HG03025 (cell line): Measurements from ENCODE around the gene KCNAB1.

Experiments
- ATAC-seq: cut with Tn5 transposase; IDR thresholded peaks from one replicate; pipeline ENCODE4 v1.9.1; 2021; ENCODE audit warnings: mild to moderate bottlenecking, moderate library complexity; ENCODE audit not compliant: unreplicated experiment, low FRiP score

KCNAB1 gene

DNA sequence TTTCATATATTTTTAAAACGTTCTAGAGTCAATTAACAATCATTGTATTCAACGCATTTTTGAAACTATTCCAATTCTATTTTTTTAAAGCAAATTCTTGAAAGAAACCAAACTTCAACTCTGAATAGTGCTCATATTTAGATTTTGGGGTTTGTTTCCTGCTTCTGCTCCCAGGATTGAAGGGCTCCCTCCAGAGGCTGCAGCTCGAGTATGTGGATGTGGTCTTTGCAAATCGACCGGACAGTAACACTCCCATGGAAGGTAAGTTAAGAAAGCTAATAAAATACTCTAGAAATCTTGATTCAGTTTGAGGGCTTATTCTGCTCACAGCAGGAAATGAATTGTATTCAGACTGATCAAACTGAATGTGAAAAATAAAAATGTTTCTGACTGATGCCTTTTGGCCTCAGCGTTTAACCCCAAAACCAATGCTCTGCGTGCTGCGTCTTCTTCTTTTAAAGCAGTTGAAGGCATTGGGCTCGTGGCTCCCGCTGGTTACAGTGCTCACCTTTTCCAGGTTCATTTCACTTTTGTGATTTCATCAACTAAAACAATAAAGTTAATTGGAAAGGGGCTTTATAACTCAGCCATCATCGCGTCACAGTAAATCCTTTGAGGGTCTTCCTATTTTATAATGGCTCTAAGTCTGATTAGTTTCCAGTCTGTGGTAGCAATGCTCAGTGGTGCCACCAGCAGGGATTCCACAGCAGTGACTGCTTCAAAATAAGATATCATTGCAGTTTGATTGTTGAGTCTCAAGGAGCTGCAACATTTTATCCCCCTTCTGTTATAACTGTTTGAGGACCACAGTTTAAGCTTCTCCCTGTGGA is 354.4 kb downstream of the KCNAB1 start:
- ATAC-seq, result no peak

DNA sequence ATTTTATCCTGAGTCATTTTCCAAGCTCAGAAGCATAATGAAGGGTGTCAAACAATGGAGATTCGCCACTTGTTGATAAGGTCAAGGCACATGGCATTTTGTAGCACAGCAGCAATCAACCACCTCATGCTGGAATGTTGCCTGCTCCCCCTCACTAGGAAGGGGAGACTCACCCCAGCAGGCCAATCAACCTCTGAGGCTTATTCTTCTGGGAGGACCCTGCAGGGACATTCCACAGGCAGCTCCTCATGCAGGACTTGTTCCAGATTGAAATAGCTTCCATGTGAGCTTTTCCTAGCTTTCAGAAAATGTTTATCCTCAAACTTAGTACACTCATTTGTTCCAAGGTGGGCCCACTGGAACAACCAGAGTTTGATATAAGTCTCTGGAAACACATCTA is 356.9 kb downstream of the KCNAB1 start:
- no peak for ATAC-seq

DNA sequence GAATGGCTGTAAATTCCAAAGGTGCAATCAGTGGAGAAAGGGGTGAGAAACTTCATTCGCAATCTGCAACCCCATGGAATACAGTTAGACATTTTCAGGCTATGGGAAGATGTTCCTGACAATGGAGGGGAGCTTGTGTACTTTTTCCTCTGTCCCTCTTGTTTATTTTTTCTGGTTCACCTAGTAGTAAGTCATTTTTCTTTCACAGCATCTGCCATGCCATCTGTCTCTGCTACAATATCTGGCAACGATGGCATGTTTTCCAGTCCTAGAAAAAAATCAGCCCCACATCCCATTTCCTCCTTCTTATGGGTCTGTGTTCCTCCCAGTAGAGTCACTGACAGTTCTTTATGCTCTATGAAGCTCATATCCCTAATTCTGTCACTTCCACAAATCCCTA is 358.5 kb downstream of the KCNAB1 start:
- no peak for ATAC-seq

DNA sequence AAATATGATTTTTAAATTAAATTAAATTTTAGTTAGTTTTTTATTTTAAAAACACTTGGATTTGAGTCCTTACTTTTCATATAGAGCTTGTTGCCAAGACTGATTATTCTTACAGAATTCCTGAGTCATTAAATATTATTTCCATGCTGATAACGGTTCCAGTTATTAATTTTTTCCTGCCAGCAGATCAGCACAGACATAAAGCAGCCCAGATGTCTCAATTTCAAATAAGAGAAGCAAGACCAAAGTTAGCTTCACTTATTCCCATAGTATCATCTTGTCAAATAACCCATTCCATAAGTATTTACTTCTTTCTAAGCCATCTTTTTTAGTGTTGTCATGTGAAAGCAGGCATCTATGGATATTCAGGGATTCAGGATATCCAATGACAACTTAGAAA is 359.2 kb downstream of the KCNAB1 start:
- no peak for ATAC-seq

DNA sequence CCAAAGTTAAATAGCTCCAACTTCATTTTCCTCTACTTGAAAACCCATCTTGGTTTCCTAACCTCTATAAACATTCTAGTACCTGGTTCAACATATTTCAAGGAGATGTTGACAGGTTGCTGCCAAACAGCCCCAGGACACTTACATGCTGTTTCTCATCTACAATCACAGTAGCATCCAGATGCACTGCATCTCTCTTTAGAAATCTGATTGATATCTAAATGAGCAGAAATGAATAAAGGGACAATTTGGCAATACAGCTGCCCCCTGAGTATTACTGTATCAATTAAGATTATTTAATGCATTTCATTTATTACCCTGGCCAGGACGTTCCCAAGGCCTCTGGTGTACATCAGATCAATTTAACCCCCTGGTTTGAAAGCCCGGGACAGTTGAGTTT is 360.6 kb downstream of the KCNAB1 start:
- no peak for ATAC-seq

DNA sequence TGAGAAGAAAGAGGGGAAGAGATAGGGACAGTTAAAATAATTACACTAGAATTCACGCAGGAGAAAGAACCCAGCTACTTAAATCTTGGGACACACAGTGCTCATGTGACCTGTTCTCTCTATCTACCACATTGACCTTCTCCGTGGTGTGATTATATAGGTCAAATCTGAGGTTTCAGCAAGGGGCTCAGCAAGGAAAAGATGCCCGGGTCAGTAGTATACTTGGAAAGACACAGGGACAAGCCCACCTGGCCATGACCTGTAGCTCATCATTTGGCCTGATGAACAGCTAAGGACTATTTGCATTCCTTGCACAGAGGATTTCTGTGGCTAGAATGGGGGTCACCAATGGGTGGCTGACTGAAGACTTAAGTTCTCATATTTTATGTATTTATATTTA is 362.6 kb downstream of the KCNAB1 start:
- ATAC-seq, result no peak

DNA sequence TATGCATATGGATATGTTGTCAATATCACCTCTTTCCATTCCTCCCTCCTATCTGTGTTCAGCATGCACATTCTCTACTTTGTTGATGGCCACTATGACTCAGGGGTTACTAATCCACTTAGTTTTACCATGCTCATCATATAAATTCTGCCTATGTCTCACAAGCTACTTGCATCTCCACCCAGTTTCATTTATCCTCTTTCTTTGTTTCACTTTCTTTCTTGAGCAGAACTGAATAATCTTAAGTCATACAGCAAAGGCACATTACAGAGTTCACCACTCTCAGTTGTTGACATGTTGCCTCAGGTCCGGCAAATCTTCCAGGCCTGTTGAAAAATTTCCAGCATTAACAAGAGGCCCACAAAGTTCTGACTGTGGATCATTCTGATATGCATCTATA is 363.0 kb downstream of the KCNAB1 start:
- peak; percentile 73 for ATAC-seq

DNA sequence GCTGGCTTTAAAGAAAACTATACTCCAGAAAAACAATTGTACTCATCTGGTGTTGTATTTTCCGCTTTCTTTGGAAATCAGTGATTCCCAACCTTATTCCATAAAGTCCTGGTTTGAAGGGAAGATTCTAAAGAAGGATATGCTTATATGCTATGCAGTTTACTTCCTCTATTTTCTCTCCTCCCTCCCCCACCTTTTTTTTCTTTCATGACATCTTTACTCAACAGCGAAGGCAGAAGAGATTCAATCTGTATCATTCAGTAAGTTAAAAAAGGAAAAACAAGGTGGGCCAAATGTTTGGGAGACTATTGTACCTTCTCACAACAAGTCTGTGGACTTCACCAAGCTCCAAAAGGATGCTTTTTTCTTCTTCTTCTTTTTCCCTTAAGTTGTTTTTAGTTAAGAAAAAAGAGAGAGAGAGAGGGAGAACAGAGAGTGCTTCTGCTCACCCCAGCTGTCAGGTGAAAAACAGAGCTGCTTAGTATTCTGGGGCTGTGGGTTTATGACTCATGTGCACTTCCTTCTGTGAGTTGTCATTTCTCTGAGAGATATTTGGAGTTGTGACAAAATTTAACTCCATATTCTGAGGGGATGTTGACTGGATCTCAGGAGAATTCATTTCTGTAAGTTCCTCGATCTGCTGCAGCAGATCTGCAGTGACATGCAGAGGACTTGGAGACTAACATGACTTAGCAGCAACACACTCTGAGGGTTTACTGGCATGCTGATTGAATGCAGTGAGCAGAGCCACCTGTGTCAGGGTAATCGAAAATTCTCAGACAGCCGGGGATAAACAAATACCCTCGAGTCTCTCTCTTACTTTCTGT is 363.8 kb downstream of the KCNAB1 start:
- ATAC-seq, result peak; percentile 84

DNA sequence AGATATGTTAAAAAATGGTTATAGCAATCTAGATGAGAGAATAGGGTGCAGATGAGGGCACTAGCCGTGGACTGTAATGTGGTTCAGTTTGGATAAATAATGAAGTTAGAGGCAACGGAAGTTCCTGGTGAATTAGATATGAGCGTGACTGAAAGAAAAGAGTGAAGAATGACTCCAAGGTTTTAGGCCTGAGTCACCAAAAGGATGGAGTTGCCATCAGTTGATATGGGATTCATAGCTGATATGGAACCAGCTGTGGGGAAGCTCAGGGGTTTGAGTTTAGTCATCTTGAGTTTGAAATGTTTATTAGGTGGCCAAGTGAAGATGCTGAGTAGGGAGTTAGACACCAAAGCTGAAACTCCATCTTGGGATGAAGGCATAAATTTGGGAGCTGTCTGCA is 368.4 kb downstream of the KCNAB1 start:
- ATAC-seq, result no peak

DNA sequence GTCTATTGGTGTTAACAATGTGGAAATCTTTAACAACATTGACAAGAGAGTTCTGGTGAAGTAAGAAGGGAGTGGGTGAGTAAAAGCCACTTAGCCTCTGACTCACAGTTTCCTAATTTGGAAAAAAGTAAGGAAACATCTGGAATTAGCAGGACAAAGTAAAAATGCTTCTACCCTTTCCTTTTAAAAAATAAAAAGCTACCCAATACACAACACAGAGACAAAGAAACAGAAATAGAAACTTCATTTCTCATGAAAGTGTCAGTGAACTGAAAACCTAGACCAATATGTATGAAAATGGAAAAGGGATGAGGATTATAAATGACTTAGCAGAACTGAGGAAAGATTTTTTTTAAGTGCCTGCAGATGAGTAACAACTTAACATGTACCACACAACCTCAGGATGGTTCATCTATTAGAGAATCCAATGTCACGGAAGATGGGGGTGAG is 369.1 kb downstream of the KCNAB1 start:
- no peak for ATAC-seq

DNA sequence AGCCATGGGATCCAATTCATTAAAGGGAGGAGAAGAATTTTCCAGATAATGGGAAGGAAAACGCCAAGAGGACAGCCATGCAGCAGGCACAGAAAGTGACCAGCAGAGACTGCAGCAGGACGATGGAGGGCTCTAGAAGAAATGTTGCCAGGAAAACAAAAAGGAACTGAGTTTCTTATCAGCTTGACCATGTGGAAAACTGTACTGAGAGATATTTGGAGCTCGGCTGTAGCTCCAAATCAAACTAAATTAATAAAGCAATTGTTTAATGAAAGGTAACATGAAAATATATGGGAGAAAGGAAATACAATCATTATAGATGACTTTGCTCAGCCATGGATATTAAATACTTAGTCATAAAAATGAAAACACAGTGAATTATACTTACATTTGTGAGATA is 370.8 kb downstream of the KCNAB1 start:
- ATAC-seq, result no peak

DNA sequence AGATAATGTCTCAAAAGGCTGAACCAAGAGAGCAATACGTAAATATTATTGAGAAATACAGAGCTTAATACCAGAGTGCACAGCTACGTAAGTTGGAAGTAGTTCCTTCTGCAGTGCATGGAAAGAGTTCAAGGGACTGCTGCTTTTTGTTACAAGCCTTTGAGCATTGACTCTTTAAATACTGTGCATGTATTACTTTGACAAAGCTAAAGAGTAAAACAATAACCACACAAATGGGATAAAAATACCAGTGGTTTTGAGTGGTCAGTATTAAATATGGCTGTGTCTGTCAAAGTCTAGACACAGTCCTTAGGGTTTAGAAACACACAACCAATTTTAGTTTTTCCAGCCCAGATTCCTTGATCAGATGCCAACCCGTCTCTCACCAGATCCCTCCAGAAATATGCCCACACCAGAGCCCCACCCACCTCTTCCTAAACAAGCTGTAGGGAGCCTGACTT is 372.5 kb downstream of the KCNAB1 start:
- no peak for ATAC-seq

DNA sequence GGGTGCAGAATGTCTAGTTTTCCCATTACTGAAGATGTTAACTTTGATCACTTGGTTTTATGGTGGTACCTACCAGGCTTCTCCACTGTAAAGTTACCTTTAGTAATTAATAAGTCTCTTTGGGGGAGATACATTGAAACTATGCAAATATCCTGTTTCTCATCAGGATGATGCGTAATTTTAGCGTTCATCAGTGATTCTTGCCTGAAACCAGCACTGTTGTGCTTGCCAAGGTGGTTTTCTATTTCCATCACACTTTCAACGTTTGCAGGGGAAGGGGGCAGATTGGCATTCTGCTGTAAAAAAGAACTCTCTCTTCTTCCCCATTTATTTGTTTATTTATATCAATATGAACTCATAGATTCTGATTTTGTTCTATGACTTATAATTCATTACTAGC is 373.5 kb downstream of the KCNAB1 start:
- ATAC-seq, result no peak

DNA sequence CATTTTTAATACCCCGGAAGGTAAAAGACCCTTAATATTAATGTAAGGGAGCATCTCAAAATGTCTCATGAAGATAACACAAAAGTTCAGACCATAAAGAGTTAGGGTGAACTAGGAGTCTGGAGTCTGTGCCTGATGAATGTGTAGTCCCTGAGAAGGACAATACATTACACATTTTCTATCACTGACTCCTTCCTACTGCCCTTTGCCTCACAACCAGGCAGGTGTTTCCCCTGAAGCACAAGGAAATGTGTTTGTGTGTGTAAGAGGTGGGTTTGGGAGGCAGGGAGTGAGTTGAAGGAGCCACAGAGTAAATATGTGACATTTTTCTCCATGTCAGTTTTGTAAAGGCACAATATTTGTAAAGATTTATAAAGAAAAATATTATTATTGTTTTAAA is 375.4 kb downstream of the KCNAB1 start:
- ATAC-seq, result no peak

DNA sequence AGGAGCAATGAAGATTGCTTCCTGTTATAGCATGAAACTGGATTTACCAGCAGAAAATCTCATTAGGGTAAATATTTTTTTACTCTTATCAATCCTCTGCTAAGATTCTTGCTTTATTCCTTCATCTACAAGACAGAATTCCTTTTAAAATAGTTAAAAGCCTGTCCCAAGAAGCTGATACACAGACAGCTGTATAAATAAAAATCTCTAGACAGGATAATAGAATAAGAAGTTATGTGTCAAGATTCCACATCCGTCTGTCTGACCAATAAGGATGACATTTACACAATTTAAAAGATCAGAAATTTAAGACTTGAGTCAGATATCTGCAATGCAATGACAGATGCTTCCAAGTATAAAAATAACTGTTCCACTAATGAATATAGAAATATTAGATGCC is 376.9 kb downstream of the KCNAB1 start:
- no peak for ATAC-seq

DNA sequence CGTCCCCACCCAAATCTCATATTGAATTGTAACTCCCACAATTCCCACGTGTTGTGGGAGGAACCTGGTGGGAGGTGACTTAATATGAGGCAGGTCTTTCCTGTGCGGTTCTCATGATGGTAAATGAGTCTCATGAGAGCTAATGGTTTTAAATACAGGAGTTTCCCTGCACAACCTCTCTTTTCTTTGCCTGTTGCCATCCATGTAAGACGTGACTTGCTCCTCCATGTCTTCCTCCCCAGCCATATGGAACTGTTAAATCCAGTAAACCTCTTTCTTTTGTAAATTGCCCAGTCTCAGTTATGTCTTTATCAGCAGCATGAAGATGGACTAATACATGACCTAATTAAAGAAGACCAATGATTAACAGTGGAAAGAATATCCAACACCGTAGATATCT is 377.9 kb downstream of the KCNAB1 start:
- ATAC-seq, result no peak

DNA sequence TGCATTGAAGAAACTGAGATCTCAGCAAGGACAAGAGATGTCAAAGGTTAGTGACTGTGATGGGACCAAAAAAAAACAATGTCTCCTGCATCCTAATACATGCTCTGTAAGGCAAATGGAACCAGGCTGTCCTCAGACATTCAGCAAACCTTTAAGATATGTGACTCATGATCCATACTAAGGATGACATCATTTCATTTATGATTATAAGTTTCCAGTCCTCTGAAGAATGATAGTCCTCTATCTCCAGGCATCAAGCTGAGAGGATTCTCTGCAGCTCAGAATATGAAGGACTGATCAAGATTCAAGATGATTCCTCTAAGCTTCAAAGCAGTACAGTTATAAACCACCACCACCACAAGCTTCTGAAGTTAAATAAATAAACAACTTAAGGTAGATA is 386.9 kb downstream of the KCNAB1 start:
- ATAC-seq, result no peak

DNA sequence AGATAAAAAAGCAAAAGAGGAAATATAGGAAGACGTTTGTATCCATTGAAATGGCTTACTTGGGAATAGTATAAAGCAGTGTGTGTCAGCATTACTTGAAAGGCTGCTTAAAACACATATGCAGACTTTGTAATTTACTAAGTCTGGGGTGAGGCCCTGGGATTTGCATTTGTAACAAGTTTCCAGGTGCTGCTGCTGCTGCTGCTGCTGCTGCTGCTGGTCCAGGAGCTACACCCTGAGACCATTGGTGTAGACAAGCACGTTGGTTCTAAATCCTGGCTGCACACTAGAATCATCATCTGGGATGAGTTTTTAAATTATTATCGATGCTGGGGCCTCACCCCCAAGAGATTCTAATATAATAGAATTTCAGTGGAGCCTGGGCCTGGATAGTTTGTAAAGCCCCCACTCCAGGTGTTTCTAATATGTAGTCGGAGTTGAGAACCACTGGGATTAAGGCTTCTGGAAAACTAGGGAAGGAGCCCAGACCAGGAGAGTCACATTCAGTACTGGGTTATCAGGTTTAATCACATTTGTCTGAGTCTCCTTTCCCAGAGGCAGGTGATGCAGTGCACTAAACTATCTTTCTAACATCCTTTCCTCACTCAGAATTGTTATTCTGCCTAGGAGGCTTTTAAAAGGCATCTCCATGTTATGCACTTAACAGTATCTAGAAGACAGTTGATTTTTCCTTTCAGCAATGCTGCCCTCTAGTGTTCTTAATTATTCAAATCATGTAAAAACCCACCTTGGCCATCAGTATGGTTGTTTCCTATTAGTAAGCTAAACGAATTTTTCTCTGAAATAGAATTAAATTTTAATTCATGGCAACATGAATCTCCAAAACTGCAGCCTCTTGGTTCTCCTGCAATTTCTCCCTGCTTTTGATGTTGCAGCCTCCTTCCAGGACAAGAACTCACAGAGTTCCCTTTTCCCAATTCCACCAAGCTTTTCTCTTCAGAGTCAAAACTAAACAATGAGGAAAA is 389.1 kb downstream of the KCNAB1 start:
- no peak for ATAC-seq

DNA sequence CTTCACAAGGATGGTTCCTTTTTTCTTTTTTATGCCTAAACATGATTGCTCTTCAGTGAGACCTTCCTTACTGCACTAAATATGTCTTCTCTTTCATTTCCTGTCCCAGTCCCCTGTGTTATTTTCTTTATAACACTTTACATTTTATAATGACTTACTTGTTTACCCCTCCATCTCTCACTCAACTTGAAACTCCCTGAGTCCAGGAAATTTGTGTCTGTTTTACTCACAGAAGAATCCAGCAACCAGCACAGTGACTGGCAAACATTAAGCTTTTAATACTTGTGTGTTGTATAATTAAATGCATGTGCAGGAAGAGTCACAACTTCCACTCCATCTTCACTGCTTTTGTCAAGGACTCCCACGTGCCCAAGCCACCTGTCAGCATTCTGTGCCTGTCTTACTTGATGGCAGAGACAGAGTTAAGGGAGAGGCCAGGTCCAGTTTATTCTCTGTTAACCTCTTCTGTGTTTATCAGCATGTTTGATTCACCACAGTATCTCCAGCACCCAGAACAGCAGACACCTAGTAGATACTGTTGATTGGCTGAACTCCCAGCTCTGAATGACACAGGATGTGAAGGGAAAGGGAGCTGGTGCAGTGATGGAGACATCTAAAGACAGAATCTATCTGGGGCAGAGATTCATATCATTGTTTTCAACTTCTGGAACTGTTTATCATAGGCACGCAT is 391.8 kb downstream of the KCNAB1 start:
- ATAC-seq, result no peak

DNA sequence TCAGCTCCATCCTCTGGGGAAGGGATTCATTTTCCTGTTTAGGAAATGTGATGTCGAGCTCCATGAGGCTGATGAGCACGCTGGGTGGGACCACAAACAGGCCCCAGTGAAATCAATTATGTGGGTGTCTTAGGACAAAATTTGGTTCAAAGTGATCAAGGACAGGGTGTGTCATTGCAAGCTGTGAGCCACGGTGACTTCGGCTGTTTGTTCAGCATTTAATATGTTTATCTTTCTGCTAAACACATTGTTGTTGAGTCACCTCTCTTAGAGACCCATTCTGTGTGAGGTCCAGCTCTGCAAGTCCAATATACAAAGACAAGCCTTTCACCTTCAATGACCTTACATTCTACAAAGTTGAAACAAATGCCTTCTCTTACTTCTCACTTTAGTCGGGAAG is 393.2 kb downstream of the KCNAB1 start:
- ATAC-seq, result no peak
